ENCODE data around the gene NDUFB3.

GRCh38 chr2:201093573-201093972 is 21.8 kb downstream of the NDUFB3 start:
- TF ChIP-seq CTCF (IDR thresholded peaks at IDR 0.05) (no peak), POLR2A (IDR thresholded peaks at IDR 0.05) (no peak), POLR2AphosphoS5 (IDR thresholded peaks at IDR 0.05) (peak in 2 of 4 donors; percentile 10 to 49), EP300 (IDR thresholded peaks at IDR 0.05) (no peak)
